ENCODE measurements around the gene RRP9. TPM values are rescaled to one million over a fixed set of nuclear protein-coding genes. Genes with fewer than 3 reads are reported as not detected.

The RRP9 gene
- total and polyA plus RNA-seq, 10 of the 15 experiments (the other 5 are each of a cell fraction or from before 2014, with no cell fraction given), result 4.7 to 91.5 (median 41.7) TPM

DNA sequence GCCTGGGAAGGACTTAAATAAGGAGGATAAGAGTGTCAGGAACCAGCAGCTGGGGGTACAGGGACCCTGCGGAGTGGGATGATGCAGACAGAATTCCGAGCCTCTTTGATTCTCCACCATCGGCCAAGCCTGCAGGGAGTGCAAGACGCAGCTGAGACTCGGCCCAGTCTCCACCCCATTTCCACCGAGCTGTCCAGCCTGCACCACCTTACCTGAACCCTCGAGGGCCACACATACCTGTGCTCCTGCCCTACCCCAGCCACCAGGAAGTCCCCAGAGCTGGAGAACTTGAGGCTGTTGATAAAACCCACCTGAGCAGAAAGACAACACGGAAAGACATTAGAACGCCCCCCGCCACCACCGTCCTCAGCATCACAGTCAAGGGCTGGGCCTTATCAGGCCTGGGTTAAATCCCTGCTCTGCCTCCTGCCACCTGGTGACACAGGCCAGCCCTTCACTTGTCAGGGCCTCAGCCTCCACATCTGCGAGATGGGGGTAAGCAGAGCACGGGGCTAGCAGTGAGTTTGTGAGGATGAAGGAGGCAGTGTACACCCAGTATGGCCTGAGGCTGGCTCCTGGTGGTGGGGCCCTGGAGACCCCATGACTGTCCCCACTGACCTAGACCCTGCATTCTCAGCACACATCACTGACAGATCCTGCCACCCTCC lies 8.1 kb downstream of the RRP9 start:
- intact Hi-C loops (cut with micrococcal nuclease; ENCODE audit: unreplicated experiment) (no loop called here), in situ Hi-C loops (cut with MboI) (no loop called here)
- RAD21 ChIA-PET (ENCODE audit: unreplicated experiment), result no interaction called here
- no TSS peak for BruUV-seq (replicated peaks)
- DNase-seq (ENCODE audit: low read depth, low spot score) (no peak), ATAC-seq (no peak), FAIRE-seq (no peak)
- H4K20me1 ChIP-seq (ENCODE audit: control insufficient read depth, insufficient read depth), result no peaks in the 10 kb centered on the region
- no peak overlapping the region for H3K4me3 ChIP-seq
- CTCF ChIA-PET, result no interaction called here
- no peak overlapping the region for H2AFZ ChIP-seq (ENCODE audit: control insufficient read depth, low read depth, low read length)
- SMC1A ChIA-PET (ENCODE audit: uncharacterized antibody, unreplicated experiment), result no interaction called here
- no peak overlapping the region for H3K27ac ChIP-seq (ENCODE audit: control insufficient read depth, insufficient read depth)
- no peaks in the 10 kb centered on the region; the same call in 1 of the 2 replicates for H3K4me1 ChIP-seq (ENCODE audit: control insufficient read depth, insufficient read depth, low read length)
- WGBS (ENCODE audit: insufficient coverage, insufficient replicate concordance, low lambda C conversion rate, missing lambda C conversion rate), result over 99% methylated on average over 13 of the region's 13 CpGs
- H3K9ac ChIP-seq (ENCODE audit: control insufficient read depth, insufficient read depth, low read length), result no peak overlapping the region
- no peak overlapping the region for H3K4me2 ChIP-seq (ENCODE audit: control insufficient read depth, insufficient read depth)
- peaks cover 15 to 38% of the 10 kb centered on the region in 2 experiments for H3K36me3 ChIP-seq (ENCODE audit: control insufficient read depth in 2 of 2, insufficient read depth in 2 of 2, low read length in 1 of 2)
- TF ChIP-seq ZBED1 (IDR thresholded peaks at IDR 0.05; ENCODE audit: borderline replicate concordance) (no peak), BHLHE40 (IDR thresholded peaks at IDR 0.05; ENCODE audit: borderline replicate concordance in 1 of 2, low read depth in 2 of 2, low read length in 1 of 2) (no peak)
- POLR2A ChIA-PET, result no interaction called here
- no peaks in the 10 kb centered on the region for H3K27me3 ChIP-seq (replicated peaks in 1 of 2; ENCODE audit: control insufficient read depth in 2 of 2, insufficient read depth in 2 of 2, low read length in 1 of 2)
- H3K79me2 ChIP-seq (ENCODE audit: control insufficient read depth, insufficient read depth, low read length), result no peaks in the 10 kb centered on the region
- no peaks in the 10 kb centered on the region for H3K9me3 ChIP-seq (replicated peaks; ENCODE audit: control insufficient read depth, insufficient read depth, low read length)

GRCh38 chr3:51932471-51933370 lies 9.0 kb downstream of the RRP9 start:
- intact Hi-C loops (cut with micrococcal nuclease; ENCODE audit: unreplicated experiment) (no loop called here), in situ Hi-C loops (cut with MboI) (no loop called here)
- ATAC-seq, result no peak
- SMC1A ChIA-PET (ENCODE audit: uncharacterized antibody, unreplicated experiment), result no interaction called here
- no TSS peak for BruUV-seq (replicated peaks)
- Histone ChIP-seq H3K9ac (ENCODE audit: control insufficient read depth, insufficient read depth, low read length) (no peak overlapping the region), H3K36me3 (ENCODE audit: control insufficient read depth in 2 of 2, insufficient read depth in 2 of 2, low read length in 1 of 2) (peaks cover 11 to 36% of the 10 kb centered on the region in 2 experiments), H3K4me3 (no peak overlapping the region), H3K79me2 (ENCODE audit: control insufficient read depth, insufficient read depth, low read length) (no peaks in the 10 kb centered on the region), H3K4me2 (ENCODE audit: control insufficient read depth, insufficient read depth) (no peak overlapping the region), H4K20me1 (ENCODE audit: control insufficient read depth, insufficient read depth) (no peaks in the 10 kb centered on the region), H3K27me3 (replicated peaks in 1 of 2; ENCODE audit: control insufficient read depth in 2 of 2, insufficient read depth in 2 of 2, low read length in 1 of 2) (no peaks in the 10 kb centered on the region), H3K4me1 (ENCODE audit: control insufficient read depth, insufficient read depth, low read length) (no peaks in the 10 kb centered on the region), H3K27ac (ENCODE audit: control insufficient read depth, insufficient read depth) (no peak overlapping the region), H3K9me3 (replicated peaks; ENCODE audit: control insufficient read depth, insufficient read depth, low read length) (no peaks in the 10 kb centered on the region), H2AFZ (ENCODE audit: control insufficient read depth, low read depth, low read length) (no peak overlapping the region)
- FAIRE-seq, result no peak
- no peak for DNase-seq (ENCODE audit: low read depth, low spot score)
- RAD21 ChIA-PET (ENCODE audit: unreplicated experiment), result no interaction called here
- POLR2A ChIA-PET, result no interaction called here
- CTCF ChIA-PET, result no interaction called here
- WGBS (ENCODE audit: insufficient coverage, insufficient replicate concordance, low lambda C conversion rate, missing lambda C conversion rate), result 77% methylated on average over 15 of the region's 15 CpGs
- TF ChIP-seq POLR2A (IDR thresholded peaks at IDR 0.05; ENCODE audit: low read depth, low read length) (peak; percentile 32; the same call in 1 of the 2 replicates), HDGF (IDR thresholded peaks at IDR 0.05) (no peak)
